GM19193 (cell line): ENCODE measurements around the gene BIRC7.

ENCODE experiments used
- POLR2A ChIP-seq: IDR thresholded peaks from 4 replicates; pipeline ENCODE4 v1.6.1; 2011; ENCODE audit not compliant: insufficient read depth, insufficient read length; ENCODE audit errors: extremely low read depth

Gene BIRC7

DNA sequence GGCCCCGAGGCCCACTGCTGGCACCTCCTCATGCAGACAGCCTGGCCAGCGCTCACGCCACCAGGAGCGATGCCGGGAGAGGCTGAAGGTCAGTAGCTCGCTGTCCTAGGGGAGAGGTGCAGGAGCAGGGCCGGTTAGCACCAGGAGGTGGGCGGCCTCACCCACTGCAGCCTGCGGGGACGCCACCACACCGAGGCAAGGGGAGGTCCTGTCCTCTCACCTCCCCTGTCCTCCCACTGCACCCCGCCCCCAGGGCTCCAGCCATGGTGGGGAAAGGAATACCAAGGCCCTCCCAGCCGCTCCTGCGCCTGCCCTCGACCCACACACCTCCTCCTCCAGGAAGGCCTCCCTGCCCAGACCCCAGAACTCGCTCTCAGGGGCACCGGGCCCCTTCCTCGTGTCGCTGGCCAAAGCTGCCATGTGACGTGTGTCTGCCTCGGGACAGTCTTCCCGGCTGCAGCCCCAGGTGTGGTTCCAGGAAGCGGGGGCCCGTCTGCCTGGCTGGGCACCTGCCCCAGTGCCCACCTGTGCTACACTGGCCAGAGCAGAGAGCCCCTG, 12.0 kb downstream of the BIRC7 start:
- TF ChIP-seq POLR2A = no peak

DNA sequence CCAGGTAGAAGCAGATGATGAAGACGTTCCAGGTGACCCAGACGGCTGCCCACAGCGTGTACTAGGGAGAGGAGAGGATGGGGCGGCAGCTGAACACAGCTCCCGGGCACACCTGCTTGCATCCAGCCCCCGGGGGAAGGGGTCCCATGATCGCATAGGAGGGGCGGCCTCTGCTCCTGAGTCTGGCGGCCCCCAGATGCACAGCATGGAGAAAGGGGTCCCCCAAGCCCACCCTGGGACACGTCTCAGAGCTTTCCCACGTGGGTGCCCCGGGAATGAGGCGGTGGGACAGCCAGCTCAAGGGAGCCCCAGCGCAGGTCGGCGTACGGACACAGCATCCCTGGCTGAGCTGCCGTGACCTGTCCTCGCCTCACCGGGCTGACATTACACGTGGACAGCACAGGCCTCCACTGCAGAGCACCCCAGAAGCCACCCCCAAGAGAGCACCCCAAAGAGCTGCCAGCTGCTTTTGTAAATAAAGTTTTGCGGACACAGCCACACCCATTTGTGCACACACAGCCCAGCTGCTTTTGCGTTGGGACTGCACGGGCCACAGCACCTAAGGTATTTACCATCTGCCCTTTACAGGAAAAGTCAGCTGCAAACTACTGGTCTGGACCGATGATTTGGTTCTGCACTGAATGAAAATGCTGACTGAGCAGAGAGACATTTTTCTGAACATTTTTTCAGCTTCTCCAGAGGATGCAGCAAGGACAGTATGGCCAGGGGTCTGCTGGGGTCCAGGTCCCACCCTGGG, 13.3 kb downstream of the BIRC7 start:
- TF ChIP-seq POLR2A = no peak

DNA sequence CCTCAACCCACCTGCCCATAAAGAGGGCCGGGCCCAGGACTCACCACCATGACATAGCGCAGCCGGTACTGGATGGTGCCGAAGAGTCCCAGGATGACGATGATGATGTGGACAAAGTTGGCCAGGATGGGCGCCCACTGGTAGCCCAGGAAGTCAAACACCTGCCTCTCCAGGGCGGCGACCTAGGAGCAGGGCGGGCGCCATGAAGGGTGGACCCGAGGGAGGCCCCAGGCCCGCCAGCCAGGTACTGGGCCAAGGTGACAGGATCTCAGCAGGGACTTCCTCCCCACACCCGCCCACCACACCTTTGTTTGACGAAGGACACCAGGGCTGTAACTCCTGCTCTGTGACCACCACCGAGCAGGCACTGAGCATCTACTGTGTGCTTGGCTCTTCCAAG, 14.2 kb downstream of the BIRC7 start:
- TF ChIP-seq POLR2A = no peak

DNA sequence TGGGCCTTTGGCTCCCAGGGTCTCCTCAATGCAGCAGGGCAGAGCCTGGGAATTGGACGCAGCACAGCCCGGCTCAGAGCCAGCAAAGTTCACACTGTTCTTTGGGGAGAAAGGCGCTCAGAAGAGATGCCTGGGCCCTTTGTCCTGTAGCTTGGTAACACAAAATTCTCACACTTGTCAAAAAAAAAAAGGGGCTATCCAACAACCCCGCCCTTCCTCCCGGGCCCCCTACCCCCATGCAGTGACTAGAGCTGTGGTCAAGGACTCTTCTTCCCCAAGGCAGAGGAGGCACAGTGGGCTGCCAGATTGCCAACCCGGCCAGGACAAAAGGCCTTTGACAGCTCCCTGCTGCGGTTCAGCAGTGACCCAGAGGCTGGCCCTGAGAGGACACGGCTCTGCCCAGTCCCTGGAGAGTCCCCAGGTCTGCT, 16.6 kb downstream of the BIRC7 start:
- no peak for TF ChIP-seq POLR2A

DNA sequence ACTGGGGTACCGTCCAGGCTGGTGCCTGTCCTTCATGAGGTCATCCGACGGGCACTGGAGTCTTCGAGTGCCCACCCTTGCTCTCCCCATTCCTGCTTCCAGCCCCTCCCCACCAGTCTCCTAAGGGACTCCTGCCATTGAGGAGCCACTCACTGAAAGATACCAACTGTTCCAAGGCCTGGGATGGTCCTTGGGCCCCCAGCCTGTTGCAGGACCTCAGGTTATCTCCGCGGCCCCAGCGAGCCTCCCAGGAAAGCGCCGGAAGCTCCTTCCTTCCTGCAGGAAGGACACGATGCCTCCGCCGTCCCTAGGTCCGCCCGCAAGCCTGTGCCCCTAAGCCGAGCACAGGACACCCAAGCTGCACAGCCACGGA, 17.3 kb downstream of the BIRC7 start:
- TF ChIP-seq POLR2A = no peak

DNA sequence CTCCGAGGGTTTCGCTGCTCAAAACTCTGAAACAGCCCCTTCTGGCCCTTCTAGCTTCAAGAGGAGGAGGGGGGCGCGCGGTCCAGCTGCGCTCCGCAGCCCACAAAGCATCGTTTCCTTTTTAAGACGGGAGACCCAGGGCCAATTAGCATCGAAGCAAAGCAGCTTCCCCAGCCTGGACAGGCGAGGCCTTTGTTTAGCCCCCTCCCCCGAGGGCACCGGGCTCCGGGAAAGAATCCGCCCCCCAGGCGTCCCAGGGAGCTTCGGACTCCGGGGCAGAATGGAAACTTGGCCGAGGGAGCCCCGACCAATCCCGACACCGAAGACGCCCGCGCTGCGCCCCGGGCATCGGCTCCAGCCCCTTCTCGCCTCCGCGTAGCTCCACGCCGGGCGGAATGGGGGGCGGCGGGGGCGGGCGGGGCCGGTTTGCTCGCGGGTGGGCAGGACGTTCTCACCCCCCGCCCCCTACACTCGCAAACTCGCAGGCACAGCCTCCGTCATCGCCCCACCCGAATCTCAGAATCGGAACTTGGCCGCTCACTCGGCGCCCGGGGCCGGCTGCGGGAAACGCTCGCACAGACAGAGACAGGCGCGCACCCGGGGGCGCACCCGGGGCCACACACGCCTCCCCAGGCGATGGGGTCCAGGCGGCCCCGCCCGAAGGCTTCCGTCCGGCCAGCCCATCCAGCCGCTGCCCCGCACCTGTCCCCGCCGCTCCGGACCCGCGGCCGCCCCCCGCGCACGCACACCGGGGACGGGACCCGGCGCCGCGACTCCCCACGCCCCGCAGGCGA, 17.9 kb downstream of the BIRC7 start:
- no peak for TF ChIP-seq POLR2A

DNA sequence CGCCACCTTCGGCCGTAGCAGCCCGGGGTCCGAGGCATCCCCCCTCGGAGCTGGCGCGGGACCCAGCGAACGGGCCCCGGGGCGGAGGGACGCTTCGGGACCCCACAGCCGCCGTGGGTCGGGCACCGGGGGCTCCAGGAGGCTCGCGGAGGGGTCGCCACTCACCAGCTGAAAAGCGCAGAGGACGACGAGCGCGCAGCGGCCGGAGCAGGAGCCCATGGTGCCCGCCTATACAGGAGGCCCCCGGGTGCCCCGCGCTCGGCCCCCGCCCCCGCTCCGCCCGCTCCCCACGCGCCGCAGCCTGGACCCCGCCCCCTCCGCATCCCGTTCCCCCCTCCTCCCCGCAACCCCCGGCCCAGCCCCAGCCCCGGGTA, 18.5 kb downstream of the BIRC7 start, which contains the start of gene NKAIN4:
TSS of gene NKAIN4 (minus strand) at position 232 of the 374 bp plus-strand sequence. CDS start at position 219, 13 bp downstream.
- TF ChIP-seq POLR2A = no peak

DNA sequence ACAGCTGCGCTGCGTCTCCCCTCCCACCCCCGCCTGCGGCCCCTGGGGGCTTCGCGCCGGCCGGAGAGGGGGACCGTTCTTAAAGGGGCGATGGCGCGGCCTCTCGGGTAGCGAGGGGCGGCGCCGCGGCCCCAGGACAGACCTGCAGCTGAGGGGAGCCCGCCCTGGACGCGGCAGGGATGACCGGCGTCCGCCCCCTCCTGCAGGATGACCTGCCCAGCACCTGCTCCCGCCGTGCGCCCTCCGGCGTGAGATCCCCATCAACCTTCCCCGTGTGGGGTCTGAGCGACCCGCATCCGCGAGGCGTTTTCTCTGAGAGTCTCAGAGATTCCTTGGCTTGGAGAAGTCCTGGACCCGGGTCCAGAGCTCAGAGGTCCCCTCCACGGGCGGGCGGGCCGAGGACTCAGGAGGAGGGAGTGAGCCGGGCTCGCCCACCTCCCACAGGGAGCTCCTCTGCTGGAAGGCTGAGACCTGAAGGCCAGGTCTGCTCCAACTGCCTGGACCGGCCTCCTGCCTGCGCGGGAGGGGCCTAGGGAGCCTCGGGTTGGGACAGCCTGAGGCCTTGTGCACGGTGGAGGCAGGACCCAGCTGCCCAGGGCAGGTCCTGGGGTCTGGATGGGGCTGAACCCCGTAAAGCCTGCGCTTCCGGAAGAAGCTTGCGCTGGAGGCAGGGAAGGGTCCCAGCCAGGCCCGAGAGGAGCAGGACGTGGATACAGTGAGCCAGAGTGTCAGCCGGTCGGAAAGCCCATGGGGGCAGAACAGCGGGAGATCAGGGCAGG, 19.1 kb downstream of the BIRC7 start:
- no peak for TF ChIP-seq POLR2A

DNA sequence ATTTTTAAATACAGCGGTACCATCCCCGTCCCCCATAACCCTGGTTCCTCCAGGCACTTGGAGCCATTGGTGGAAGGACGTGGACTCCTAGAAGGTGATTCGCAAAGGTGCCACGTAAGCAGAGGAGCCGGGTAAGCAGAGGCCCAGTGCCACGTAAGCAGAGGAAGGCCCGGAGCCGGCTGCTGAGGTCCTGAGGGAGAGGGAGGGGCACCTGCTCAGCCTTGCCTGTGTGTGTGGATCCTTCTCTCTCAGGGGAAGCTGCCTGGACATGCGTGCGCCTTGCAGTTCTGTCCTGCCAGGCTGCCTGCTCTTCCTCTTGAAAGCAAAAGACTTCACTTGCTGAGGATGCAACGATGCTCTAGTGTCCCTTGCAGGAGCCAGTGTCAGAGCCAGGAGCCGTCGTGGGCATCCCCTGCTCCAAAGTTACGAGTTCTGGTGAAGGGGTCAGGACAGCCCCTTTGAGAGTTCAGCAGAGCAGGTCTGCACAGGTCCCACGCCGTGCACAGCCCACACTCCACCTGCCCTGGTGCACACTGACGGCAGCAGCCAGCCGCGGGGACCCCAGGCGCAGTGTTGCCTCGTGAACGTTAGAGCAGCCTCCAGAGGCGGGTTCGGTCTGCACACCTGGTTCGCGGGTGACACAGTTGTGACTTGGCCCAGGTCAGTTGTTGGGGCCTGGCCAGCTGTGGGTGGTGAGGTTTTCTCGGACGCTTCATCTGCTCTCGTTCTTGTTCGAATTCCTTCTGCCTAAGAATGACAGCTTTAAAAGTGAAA, 20.4 kb downstream of the BIRC7 start:
- no peak for TF ChIP-seq POLR2A

DNA sequence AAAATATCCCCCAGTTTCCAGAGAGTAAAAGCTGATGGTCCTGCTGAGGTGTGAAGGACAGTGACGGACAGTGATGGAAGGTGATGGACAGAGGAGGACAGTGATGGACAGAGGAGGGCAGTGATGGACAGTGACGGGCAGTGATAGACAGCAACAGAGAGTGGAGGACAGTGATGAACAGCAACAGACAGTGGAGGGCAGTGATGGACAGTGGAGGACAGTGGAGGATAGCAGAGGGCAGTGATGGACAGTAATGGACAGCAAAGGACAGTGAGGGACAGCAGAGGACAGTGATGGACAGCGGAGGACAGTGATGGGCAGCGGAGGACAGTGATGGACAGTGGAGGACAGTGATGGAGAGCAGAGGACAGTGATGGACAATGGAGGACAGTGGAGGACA, 21.2 kb downstream of the BIRC7 start:
- TF ChIP-seq POLR2A = no peak

DNA sequence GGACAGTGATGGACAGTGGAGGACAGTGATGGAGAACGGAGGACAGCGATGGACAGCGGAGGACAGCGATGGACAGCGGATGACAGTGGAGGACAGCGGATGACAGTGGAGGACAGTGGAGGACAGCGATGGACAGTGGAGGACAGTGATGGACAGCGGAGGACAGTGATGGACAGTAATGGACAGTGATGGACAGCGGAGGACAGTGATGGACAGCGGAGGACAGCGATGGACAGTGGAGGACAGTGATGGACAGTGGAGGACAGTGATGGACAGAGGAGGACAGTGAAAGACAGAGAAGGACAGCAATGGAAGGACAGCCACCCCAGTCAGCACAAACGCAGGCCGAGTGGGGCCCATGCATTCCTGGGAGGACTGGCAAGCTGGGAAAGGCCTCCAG, 21.9 kb downstream of the BIRC7 start:
- no peak for TF ChIP-seq POLR2A

DNA sequence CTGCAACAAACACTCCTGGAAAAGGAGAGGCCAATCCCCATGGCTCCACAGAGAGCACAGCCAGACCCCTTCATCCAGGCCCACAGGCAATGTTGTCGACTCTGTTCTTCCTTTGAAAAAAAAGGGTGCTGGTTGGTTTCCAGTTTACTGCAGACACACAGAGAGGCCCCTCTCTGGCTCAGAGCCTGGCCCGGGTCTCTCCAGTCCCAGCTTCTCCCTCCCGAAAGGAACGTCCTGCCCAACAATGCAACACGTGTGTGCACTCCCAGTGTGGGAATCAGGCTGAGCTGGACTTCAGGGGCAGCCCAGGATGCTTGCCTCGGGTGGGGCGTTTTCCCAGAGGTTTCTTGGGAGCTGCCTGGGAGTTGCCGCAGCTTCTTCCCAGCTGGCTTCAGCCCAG, 23.1 kb downstream of the BIRC7 start:
- no peak for TF ChIP-seq POLR2A

DNA sequence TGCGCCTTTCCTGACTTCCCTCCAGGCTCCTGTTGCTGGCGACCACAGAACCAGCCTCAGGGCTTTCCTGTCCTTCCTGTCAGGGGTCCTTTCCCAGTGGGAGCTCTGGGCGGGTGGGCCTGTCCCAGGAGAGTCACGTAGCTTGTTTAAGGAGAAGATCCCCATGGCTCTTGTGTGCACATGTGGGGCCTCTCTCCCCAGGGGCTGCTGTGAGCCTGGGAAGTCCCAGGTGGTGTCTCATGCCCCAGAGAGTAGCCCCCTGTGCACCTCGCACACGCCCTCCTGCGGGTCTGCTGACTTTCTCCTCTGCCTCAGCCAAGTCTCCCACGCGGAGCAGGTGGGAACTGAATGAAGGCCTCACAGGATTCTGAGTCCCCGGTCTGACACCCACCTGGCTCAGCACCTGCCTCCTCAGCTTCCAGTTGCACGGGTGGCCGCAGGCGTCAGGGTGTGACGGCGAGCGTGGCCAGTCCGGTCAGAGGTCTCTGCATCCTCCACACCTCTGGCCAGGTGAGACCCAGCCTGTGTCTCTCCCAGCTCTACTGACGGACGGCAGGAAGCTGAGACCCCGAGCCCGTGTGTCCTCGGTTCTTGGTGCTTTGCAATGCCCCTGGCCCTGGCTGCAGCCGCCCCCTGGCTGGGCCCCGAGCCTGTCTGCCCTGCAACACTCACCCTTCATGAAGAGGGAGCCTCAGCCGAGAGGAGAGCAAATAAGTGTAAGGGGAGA, 24.2 kb downstream of the BIRC7 start:
- no peak for TF ChIP-seq POLR2A

DNA sequence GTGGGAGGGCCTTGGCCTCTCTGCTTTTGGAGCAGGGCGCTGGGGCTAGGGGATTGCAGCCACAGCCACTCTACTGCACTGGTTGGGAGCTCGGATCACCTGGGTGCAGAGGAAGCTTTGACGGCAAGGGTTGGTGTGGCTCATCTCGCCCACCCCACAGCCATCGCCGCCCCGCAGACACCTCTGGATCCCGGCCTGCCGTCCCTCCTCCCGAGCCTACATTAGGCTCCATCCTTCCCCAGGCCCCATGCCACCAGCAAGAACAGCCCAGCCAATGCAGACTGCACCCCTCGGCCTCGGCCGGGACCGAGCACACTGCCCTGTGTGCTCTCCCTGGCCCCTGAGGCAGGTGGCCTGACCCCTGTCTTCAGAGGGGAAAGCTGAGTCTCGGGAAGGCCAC, 24.8 kb downstream of the BIRC7 start:
- no peak for TF ChIP-seq POLR2A
